IPS-15b (cell line): ENCODE data around the gene KIRREL3.

Experiments
- H3K27me3 ChIP-seq: one replicate; pipeline ENCODE4 v1.6.1; 2013; ENCODE audit warnings: low read length; ENCODE audit not compliant: control insufficient read depth, insufficient read depth
- H3K36me3 ChIP-seq: one replicate; pipeline ENCODE4 v1.6.1; 2013; ENCODE audit warnings: low read length; ENCODE audit not compliant: control insufficient read depth, insufficient read depth
- H3K4me1 ChIP-seq: one replicate; pipeline ENCODE4 v1.6.1; 2013; ENCODE audit warnings: mild to moderate bottlenecking, low read length; ENCODE audit not compliant: control insufficient read depth, insufficient read depth
- H3K4me3 ChIP-seq: one replicate; pipeline ENCODE4 v1.5.1; 2013; ENCODE audit warnings: low read depth, low read length
- H3K9ac ChIP-seq: one replicate; pipeline ENCODE4 v1.6.1; 2013; ENCODE audit warnings: low read depth, mild to moderate bottlenecking, low read length
- H3K9me3 ChIP-seq: one replicate; pipeline ENCODE4 v1.6.1; 2013; ENCODE audit warnings: mild to moderate bottlenecking, low read length; ENCODE audit not compliant: control insufficient read depth, insufficient read depth

KIRREL3 gene

DNA sequence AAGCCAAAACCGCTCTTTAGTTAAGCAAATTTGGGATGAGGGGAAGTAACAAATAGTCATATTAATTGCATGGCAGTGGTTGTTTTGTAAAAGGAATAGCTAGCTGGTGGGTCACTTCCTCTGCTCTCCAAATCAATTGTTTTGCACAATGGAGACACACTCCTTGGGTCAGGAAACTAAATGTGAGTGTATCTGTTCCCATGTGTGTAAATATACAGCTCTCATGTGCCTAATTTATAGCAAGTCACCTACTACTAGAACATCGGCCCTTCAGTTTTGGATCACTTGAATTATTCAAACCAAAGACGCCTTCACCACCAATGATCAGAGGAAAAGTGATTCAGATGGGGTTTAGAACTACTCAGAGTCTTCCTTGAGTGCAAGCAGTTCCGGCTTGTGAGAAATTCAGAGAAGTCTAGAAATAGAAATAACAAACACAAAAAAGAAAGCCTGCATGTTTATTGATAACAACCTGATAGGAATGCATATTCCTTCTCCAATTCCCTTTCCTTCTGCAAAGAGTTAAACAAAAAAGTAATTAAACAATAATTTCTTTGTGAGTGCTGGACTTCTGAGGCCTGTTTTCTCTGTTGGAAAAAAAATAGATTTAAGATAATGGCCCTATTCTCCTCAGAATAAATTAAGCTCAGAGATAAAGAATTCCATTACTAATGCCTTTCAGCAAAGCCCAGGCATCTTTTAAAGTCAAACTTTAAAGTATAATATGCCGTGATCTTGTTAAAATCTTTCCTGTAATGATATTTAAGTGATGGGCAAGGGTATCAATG lies 100.4 kb downstream of the KIRREL3 start:
- Histone ChIP-seq H3K36me3 (no peaks in the 10 kb centered on the region), H3K4me1 (peaks cover 10% of the 10 kb centered on the region), H3K9ac (no peak overlapping the region), H3K4me3 (no peak overlapping the region), H3K27me3 (no peaks in the 10 kb centered on the region), H3K9me3 (no peaks in the 10 kb centered on the region)

DNA sequence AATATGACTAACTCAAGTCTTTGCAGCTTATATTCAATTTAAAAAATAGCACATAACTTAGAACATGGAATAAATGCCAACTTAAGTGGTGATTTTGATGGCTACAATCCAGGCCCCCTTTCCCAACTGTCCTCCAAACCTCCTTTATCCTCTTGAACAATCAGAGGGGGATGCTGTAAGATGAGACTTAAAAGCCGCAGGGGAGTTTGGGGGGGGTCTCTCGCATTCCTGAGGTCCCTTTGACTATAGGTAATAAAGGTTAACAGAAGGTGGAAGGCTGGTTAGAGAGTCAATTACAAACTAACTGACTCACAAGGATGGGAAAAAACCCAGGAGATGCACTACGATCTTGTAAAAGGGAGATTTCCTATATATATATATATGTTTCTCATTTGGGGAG lies 101.8 kb downstream of the KIRREL3 start:
- Histone ChIP-seq H3K27me3 (no peaks in the 10 kb centered on the region), H3K9me3 (no peaks in the 10 kb centered on the region), H3K4me3 (no peak overlapping the region), H3K9ac (no peak overlapping the region), H3K36me3 (no peaks in the 10 kb centered on the region), H3K4me1 (peaks cover 10% of the 10 kb centered on the region)

DNA sequence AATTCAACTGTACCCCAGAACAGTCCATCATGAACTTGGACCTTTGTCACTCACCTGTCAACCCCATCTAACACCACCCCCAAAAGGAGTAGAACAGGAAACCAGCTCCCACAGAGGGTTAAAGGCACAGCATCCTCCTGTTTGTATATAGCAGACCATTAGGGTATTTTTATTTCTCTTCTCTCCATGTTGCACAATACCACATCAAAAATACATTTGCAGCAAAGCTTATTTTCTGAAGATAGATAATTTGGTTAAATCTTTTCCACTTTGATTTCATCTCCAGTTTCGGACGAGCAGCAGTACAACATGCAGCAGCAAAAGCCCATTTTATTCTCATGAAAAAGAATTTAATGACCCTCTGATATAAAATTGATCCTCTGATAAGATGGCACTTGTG lies 103.1 kb downstream of the KIRREL3 start:
- H3K4me3 ChIP-seq = no peak overlapping the region
- H3K27me3 ChIP-seq = no peaks in the 10 kb centered on the region
- no peaks in the 10 kb centered on the region for H3K36me3 ChIP-seq
- no peak overlapping the region for H3K9ac ChIP-seq
- H3K4me1 ChIP-seq = peaks cover 10% of the 10 kb centered on the region
- H3K9me3 ChIP-seq = no peaks in the 10 kb centered on the region

DNA sequence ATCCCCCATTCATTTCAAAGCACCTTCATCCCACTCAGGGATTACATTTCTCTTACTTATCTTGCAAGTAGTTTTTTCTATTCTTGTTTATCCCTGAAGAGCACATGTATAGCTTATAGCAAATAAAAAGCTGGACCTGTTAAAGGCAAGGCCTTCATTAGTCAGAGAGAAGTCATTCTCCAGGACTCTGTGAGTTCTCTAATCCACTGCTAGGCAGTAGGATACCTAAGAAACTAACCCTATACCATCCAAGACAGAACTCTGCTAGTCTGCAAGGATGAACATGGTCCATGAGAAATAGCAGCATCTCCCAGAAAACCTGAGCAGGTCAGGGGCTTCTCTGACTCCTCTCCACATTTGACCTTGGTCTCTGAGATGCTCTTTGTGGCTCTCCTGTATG lies 104.5 kb downstream of the KIRREL3 start:
- Histone ChIP-seq H3K9me3 (no peaks in the 10 kb centered on the region), H3K27me3 (no peaks in the 10 kb centered on the region), H3K9ac (no peak overlapping the region), H3K4me3 (no peak overlapping the region), H3K4me1 (peaks cover 12% of the 10 kb centered on the region), H3K36me3 (no peaks in the 10 kb centered on the region)

DNA sequence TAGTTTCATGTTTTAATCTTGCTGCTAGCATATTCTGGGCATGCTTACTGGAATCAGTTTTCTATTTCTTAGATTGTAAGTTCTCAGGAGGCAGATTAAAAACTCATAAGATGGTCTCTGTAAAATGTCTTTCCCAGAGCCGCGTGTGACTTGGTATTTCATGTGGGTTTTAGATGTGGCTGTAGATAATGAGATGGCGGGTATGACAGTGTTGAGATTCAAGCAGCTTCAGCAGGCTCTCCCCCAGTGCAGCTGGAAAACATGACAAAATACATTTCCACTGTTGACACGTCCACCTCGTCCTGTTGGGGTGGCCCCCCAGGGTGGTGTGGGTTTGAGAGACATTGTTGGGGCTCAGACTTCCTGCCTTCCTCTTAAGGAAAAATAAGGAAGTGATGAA lies 106.8 kb downstream of the KIRREL3 start:
- peaks cover 10% of the 10 kb centered on the region for H3K4me1 ChIP-seq
- H3K9me3 ChIP-seq = no peaks in the 10 kb centered on the region

DNA sequence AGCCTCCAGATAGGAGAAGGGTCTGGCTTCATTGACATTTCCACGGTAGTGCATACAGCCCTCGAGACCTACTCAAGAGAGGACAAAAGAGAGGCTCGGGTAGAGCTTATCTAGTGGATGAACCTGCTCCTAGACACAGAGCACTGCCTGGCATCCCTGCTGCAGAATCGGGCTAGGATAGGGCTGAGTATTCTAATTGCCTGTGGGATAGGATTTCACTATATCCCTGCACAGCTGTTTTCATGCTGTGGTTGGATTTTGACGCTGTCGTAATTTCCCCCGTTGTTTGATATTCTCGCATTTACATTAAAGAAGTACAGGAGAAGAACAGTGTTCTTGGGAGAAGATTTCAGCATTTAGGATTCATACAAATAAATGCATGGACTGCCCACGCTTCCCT lies 107.8 kb downstream of the KIRREL3 start:
- Histone ChIP-seq H3K27me3 (no peaks in the 10 kb centered on the region), H3K9ac (no peak overlapping the region), H3K4me1 (peaks cover 10% of the 10 kb centered on the region), H3K36me3 (no peaks in the 10 kb centered on the region), H3K4me3 (no peak overlapping the region), H3K9me3 (no peaks in the 10 kb centered on the region)

More for the DNA sequence above, 106.8 kb downstream of the KIRREL3 start:
- H3K27me3 ChIP-seq = no peaks in the 10 kb centered on the region
- no peak overlapping the region for H3K4me3 ChIP-seq
- no peaks in the 10 kb centered on the region for H3K36me3 ChIP-seq
- no peak overlapping the region for H3K9ac ChIP-seq

DNA sequence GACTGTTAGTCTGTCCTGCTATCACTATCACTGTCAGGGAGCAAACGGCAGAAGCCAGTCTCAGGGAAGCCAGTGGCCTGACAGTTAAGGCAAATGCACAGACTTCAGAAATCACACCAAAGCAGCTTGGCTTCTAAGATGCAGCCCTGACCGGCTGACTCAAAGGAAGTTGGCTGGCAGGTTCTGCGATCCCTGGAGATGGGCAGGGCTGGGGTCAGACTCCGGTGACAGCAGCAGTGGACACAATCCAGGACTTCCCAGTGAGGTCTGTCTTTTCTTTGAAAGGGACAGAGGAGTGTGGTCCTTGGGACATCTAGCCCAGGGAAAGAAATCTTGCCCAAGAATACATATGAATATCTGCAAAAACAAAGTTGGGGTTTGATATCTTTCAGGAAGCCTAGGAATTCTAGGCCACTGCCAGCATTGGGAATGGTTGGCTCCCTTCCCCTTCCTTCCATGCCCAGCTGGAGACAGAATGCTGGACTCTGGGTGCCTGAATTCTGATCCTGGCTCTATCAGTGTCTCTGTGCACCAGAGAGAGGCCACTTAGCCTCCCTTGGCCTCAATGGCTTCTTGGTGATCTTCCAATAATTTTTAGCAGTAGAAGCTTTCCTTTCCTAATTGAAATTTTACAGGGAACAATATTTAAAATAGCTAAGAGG lies 108.9 kb downstream of the KIRREL3 start:
- no peak overlapping the region for H3K9ac ChIP-seq
- H3K27me3 ChIP-seq = no peaks in the 10 kb centered on the region
- peaks cover 10% of the 10 kb centered on the region for H3K4me1 ChIP-seq
- H3K9me3 ChIP-seq = no peaks in the 10 kb centered on the region
- no peaks in the 10 kb centered on the region for H3K36me3 ChIP-seq
- no peak overlapping the region for H3K4me3 ChIP-seq

DNA sequence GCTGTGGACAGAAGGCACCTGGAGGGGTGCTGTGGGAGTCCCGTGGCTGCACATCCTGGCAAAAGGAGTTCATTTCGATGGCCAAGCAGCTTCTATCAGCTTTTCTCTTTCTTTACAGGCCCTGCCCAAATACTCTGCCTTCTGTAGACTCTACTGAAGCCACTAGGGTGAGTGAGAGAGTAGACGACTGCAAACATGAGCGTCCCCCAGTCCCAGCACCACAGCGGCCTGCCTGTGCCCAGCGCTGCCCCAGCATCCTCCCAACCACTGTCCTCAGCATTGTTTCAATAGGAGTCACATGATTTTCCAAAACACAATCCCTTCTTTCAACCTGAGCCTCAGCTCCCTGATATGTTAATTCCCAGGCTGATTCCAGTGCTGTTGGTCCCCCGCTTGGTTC lies 110.0 kb downstream of the KIRREL3 start:
- Histone ChIP-seq H3K4me1 (peaks cover 10% of the 10 kb centered on the region), H3K9me3 (no peaks in the 10 kb centered on the region), H3K27me3 (no peaks in the 10 kb centered on the region), H3K9ac (no peak overlapping the region), H3K36me3 (no peaks in the 10 kb centered on the region), H3K4me3 (no peak overlapping the region)

DNA sequence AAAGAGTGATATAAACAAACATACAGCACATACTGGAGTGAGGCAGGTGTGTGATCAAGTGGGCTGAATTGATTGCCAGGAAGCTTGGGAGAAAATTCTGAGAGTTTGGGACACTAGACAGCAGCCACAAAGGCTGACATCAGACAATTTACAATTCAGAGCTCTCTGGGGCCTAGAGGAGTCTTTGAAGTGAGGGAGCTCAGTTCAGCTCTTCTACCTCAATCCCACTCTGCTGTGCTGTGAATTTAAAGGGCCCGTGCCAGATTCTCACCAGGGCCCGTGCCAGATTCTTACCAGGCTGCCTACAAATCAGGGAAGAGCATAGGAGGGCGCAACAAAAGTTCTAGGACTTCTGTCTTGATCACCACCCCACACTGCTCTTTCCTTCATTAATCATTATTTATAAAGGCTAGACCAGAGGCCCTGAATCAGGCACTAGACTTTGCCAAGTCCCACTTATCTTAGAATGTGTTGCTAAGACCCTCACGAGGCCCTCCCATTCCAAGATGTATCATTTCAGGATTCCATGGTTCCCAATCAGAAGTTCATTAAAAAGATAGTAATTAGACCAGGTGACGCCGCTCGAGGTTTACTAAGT lies 112.4 kb downstream of the KIRREL3 start:
- Histone ChIP-seq H3K36me3 (no peaks in the 10 kb centered on the region), H3K27me3 (no peaks in the 10 kb centered on the region), H3K9ac (no peak overlapping the region), H3K4me1 (peaks cover 10% of the 10 kb centered on the region), H3K4me3 (no peak overlapping the region), H3K9me3 (no peaks in the 10 kb centered on the region)

DNA sequence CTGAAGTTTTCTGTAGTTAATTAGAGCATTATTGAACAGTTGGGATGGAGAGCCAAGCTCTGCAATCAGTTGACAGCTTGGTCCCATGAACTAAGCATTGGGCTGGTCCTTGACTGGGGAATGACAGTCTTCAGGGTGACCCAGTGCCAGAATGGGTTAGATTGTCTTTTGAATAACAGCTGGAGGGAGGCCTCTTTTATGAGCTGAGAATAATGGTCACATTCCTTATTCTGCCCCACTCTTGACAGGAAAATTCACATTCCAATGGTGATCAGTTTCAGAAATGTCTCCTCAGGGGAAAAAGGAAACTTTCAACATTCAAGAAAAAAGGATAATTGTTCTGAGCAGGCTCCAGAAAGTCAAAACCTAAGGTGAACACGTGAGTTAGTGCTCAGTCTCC lies 113.9 kb downstream of the KIRREL3 start:
- peaks cover 10% of the 10 kb centered on the region for H3K4me1 ChIP-seq
- H3K9ac ChIP-seq = no peak overlapping the region
- no peaks in the 10 kb centered on the region for H3K27me3 ChIP-seq
- no peaks in the 10 kb centered on the region for H3K36me3 ChIP-seq
- no peaks in the 10 kb centered on the region for H3K9me3 ChIP-seq
- H3K4me3 ChIP-seq = no peak overlapping the region

DNA sequence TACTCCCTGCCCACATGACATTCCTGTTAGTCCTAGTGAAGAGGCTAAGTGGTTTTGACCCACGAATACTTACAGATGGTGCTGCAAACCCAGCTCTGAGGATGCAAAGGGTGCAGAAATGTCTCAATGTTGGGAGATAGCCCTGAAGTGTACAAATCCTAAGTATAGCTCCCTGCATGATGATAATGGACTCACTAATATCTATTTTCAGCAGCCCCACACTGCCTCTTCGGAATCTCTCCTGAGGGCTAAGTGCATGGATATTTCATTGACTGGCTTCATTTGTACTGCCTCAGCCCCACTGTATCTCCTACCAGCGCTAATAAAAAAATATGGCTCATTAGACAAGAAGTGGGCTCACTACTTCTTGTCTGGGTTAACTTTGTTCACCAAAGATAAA lies 114.5 kb downstream of the KIRREL3 start:
- H3K4me1 ChIP-seq = peaks cover 8% of the 10 kb centered on the region
- no peaks in the 10 kb centered on the region for H3K9me3 ChIP-seq
- H3K4me3 ChIP-seq = no peak overlapping the region
- H3K36me3 ChIP-seq = no peaks in the 10 kb centered on the region
- H3K9ac ChIP-seq = no peak overlapping the region
- no peaks in the 10 kb centered on the region for H3K27me3 ChIP-seq

DNA sequence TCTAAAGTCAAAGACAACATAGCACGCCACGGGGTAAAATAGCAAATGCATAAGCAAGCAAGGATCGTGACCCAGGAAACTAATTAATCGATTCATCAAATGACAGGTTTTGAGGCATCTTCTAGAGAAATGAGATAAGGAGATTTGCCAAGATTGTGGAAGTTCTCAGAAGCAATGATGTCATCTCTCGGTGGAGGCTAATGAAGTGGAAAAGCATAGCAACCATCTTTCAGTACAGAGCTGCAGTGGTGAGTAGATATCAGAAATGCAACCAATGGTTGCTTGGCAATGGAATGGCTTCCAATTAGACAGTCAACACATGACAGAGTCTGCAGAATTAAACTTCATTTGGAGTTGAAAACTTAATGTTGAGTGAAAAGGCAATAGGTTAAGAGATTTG lies 116.0 kb downstream of the KIRREL3 start:
- no peaks in the 10 kb centered on the region for H3K27me3 ChIP-seq
- no peak overlapping the region for H3K9ac ChIP-seq
- H3K4me3 ChIP-seq = no peak overlapping the region
- no peaks in the 10 kb centered on the region for H3K4me1 ChIP-seq
- H3K36me3 ChIP-seq = no peaks in the 10 kb centered on the region
- no peaks in the 10 kb centered on the region for H3K9me3 ChIP-seq
